Spleen (tissue), 11 donors: ENCODE measurements around the gene SLC1A2. TPM values are rescaled to one million over a fixed set of nuclear protein-coding genes. Genes with fewer than 3 reads are reported as not detected.

ENCODE experiments used
- DNase-seq: peaks from one replicate; pipeline ENCODE4 v3.0.0-alpha.2; 2020
- H3K27ac ChIP-seq, 8 donors: fragments of 200-600 bp; sonication (generic) in 7 of 8; 1 replicate in 4 of 8; 2 replicates in 4 of 8; pipeline versions ENCODE4 v1.5.0 to v1.8.0; 2016 to 2021; ENCODE audit warnings: inconsistent platforms in 4 of 8, mild to moderate bottlenecking in 4 of 8, moderate library complexity in 1 of 8
- H3K27me3 ChIP-seq, 7 donors: fragments of 200-600 bp; sonication (generic) in 6 of 7; replicated peaks in 1 of 7; 1 replicate in 4 of 7; 2 replicates in 3 of 7; pipeline versions ENCODE4 v1.5.0 to v1.8.0; 2016 to 2021; ENCODE audit warnings: inconsistent platforms in 3 of 7, mild to moderate bottlenecking in 1 of 7
- H3K36me3 ChIP-seq, 6 donors: fragments of 200-600 bp; sonication (generic) in 5 of 6; 1 replicate in 4 of 6; 2 replicates in 2 of 6; pipeline versions ENCODE4 v1.5.0 to v1.8.0; 2016 to 2021; ENCODE audit warnings: inconsistent platforms in 2 of 6
- H3K4me1 ChIP-seq, 6 donors: fragments of 200-600 bp; sonication (generic) in 5 of 6; 1 replicate in 3 of 6; 2 replicates in 3 of 6; pipeline versions ENCODE4 v1.5.0 to v1.8.0; 2016 to 2021; ENCODE audit warnings: inconsistent platforms in 3 of 6
- H3K4me3 ChIP-seq, 8 donors: fragments of 200-600 bp; sonication (generic) in 7 of 8; 1 replicate in 4 of 8; 2 replicates in 4 of 8; pipeline versions ENCODE4 v1.5.0 to v1.8.0; 2016 to 2021; ENCODE audit warnings: inconsistent platforms in 4 of 8, mild to moderate bottlenecking in 4 of 8, moderate library complexity in 2 of 8
- H3K9me3 ChIP-seq, 8 donors: fragments of 200-600 bp; sonication (generic) in 7 of 8; 1 replicate in 4 of 8; 2 replicates in 4 of 8; pipeline versions ENCODE4 v1.5.0 to v1.8.0; 2016 to 2021; ENCODE audit warnings: inconsistent platforms in 4 of 8
- CTCF ChIP-seq, 11 experiments: fragments of 200-600 bp in 7 of 11; fragments of 450-650 bp in 4 of 11; sonication (generic) in 4 of 11; IDR thresholded peaks in 8 of 11; conservative IDR thresholded peaks in 3 of 11; 1 replicate in 7 of 11; 2 replicates in 4 of 11; pipeline versions ENCODE4 v1.4.0 to v1.8.0; 2016 to 2021; ENCODE audit warnings: antibody characterized with exemption in 11 of 11, inconsistent platforms in 4 of 11, mild to moderate bottlenecking in 1 of 11
- POLR2A ChIP-seq, 3 donors: fragments of 450-650 bp; IDR thresholded peaks; one replicate each; pipeline ENCODE4 v1.5.1; 2017; ENCODE audit warnings: antibody characterized with exemption in 3 of 3, mild to moderate bottlenecking in 1 of 3
- POLR2AphosphoS5 ChIP-seq, 3 donors: sonication (generic); formaldehyde crosslinking; IDR thresholded peaks; one replicate each; pipeline ENCODE4 v1.5.1; 2017; ENCODE audit warnings: antibody characterized with exemption in 3 of 3
- WGBS, 5 donors: extraction: QIAGEN DNeasy Blood & Tissue Kit in 3 of 5; methylation state at CpG; one replicate each; pipeline versions ENCODE4 v1.1.5 to v1.1.7; 2013 to 2018; 5-methylcytosine and 5-hydroxymethylcytosine counted together
- intact Hi-C: fragments of 100-400 bp; cut with DNase I; formaldehyde crosslinking; loops from one replicate; pipeline ENCODE4 v1.15.0; 2023; ENCODE audit warnings: low total_unique reads
- polyA plus RNA-seq, 3 donors: library from polyadenylated mRNA; stranded (reverse); fragments of 200-250 nt; gene quantifications; one replicate each; pipeline ENCODE4 v1.2.1, GENCODE V29; 2013
- total RNA-seq, 7 donors: library from RNA; depleted of rRNA in 3 of 7; stranded (reverse); fragments of >200 nt in 3 of 7; fragmentation: NEBNext Ultra II Directional in 4 of 7; extraction: Animal tissue kit (Norgen Biotek cat#: 25700) in 4 of 7; gene quantifications; one replicate each; pipeline versions ENCODE4 v1.1.0 to v1.2.1, GENCODE V29; 2016 to 2021
- donor health status: healthy with polysubstance abuse.
- donor health status: DM: no; HTN: no; CAD: no; lungs with moderate emphysema.
- donor health status: DM: no; HTN: no; CAD: no.
- donor health status: Bipolar disorder and iron deficiency.
- donor health status: healthy.
- donor health status: DM: no; HTN: no; CAD: no.
- donor health status: DM: yes; HTN: yes; CAD: no.

The SLC1A2 gene
- total and polyA plus RNA-seq, 10 donors = 0.26 to 3.8 (median 0.93) TPM

GRCh38 chr11:35461917-35462538 is 42.7 kb upstream of the SLC1A2 start:
- no peaks in the 10 kb centered on the region for H3K9me3 ChIP-seq
- no peak for TF ChIP-seq POLR2A (IDR thresholded peaks at IDR 0.05)
- no peak for TF ChIP-seq POLR2AphosphoS5 (IDR thresholded peaks at IDR 0.05)
- TF ChIP-seq CTCF (IDR thresholded peaks at IDR 0.05 in 8 of 11, conservative IDR thresholded peaks at IDR 0.05 in 3 of 11) = no peak
- H3K36me3 ChIP-seq = no peaks in the 10 kb centered on the region
- WGBS, 5 donors = 78 to 90% (median 80%) methylated on average over 2 of the region's 2 CpGs
- H3K27me3 ChIP-seq = no peaks in the 10 kb centered on the region
- no peaks in the 10 kb centered on the region for H3K4me1 ChIP-seq
- no peak overlapping the region for H3K27ac ChIP-seq
- H3K4me3 ChIP-seq = no peak overlapping the region
- intact Hi-C loops = no loop called here
- no peak for DNase-seq

GRCh38 chr11:35459489-35459888 is 40.1 kb upstream of the SLC1A2 start:
- intact Hi-C loops = no loop called here
- Histone ChIP-seq H3K4me1 (no peaks in the 10 kb centered on the region), H3K9me3 (no peaks in the 10 kb centered on the region), H3K4me3 (no peak overlapping the region), H3K27me3 (no peaks in the 10 kb centered on the region), H3K27ac (no peak overlapping the region), H3K36me3 (no peaks in the 10 kb centered on the region)
- 75 to 90% (median 87%) methylated on average over 1 of the region's 1 CpG for WGBS, 5 donors
- no peak for DNase-seq
- TF ChIP-seq POLR2A (IDR thresholded peaks at IDR 0.05) (no peak), POLR2AphosphoS5 (IDR thresholded peaks at IDR 0.05) (no peak), CTCF (IDR thresholded peaks at IDR 0.05 in 8 of 11, conservative IDR thresholded peaks at IDR 0.05 in 3 of 11) (no peak)

- WGBS, 5 donors = 78 to 93% (median 82%) methylated on average over 3 of the region's 3 CpGs
- Histone ChIP-seq H3K9me3 (no peaks in the 10 kb centered on the region), H3K36me3 (no peaks in the 10 kb centered on the region), H3K27ac (no peak overlapping the region), H3K4me3 (no peak overlapping the region), H3K27me3 (no peaks in the 10 kb centered on the region), H3K4me1 (no peaks in the 10 kb centered on the region)
- TF ChIP-seq POLR2A (IDR thresholded peaks at IDR 0.05) (no peak), POLR2AphosphoS5 (IDR thresholded peaks at IDR 0.05) (no peak)
- intact Hi-C loops = no loop called here
- DNase-seq = no peak
Measured at GRCh38 chr11:35458846-35459245, 39.5 kb upstream of the SLC1A2 start.

- DNase-seq = no peak
- no peak overlapping the region for H3K27ac ChIP-seq
- H3K9me3 ChIP-seq = no peaks in the 10 kb centered on the region
- intact Hi-C loops = no loop called here
- WGBS, 5 donors = 29 to 46% (median 38%) methylated on average over 1 of the region's 1 CpG
- peaks cover 0 to 6% (median 0%) of the 10 kb centered on the region in 7 donors for H3K27me3 ChIP-seq
- TF ChIP-seq POLR2A (IDR thresholded peaks at IDR 0.05) = no peak
- TF ChIP-seq CTCF (IDR thresholded peaks at IDR 0.05 in 8 of 11, conservative IDR thresholded peaks at IDR 0.05 in 3 of 11) = no peak
- no peak for TF ChIP-seq POLR2AphosphoS5 (IDR thresholded peaks at IDR 0.05)
- no peaks in the 10 kb centered on the region for H3K4me1 ChIP-seq
- H3K36me3 ChIP-seq = no peaks in the 10 kb centered on the region
- no peak overlapping the region for H3K4me3 ChIP-seq
Measured at GRCh38 chr11:35454362-35454761, 35.0 kb upstream of the SLC1A2 start.
